Pancreas (tissue), 10 donors: ENCODE results near the gene PLEKHG2. TPM values are rescaled to one million over a fixed set of nuclear protein-coding genes. Genes with fewer than 3 reads are reported as not detected.

Source experiments
- ATAC-seq, 4 donors: fragments of 200-7000 bp; cut with Tn5 transposase; one replicate each; pipeline versions ENCODE4 v1.8.0 to v1.9.1; 2020; ENCODE audit warnings: mild to moderate bottlenecking in 4 of 4, moderate library complexity in 4 of 4
- DNase-seq, 6 donors: peaks; one replicate each; pipeline ENCODE4 v3.0.0-alpha.2; 2020
- FAIRE-seq: peaks from 2 replicates; lab custom pipeline; 2012; peaks lifted over from hg19 to GRCh38; lab: Jason Lieb, UNC
- H3K27ac ChIP-seq, 4 donors: fragments of 200-600 bp; sonication (generic); 1 replicate in 3 of 4; 2 replicates in 1 of 4; pipeline versions ENCODE4 v1.5.0 to v1.8.0; 2020
- H3K27me3 ChIP-seq, 4 donors: fragments of 200-600 bp; one replicate each; pipeline ENCODE4 v1.8.0; 2021
- H3K36me3 ChIP-seq, 3 donors: fragments of 200-600 bp; sonication (generic) in 1 of 3; one replicate each; pipeline versions ENCODE4 v1.5.0 to v1.8.0; 2020 to 2021
- H3K4me1 ChIP-seq, 3 donors: fragments of 200-600 bp; one replicate each; pipeline ENCODE4 v1.8.0; 2021
- H3K4me3 ChIP-seq, 4 donors: fragments of 200-600 bp; sonication (generic) in 2 of 4; one replicate each; pipeline versions ENCODE4 v1.5.0 to v1.8.0; 2020 to 2021
- H3K9me3 ChIP-seq, 4 donors: fragments of 200-600 bp; one replicate each; pipeline ENCODE4 v1.8.0; 2021
- WGBS, 2 donors: extraction: QIAGEN DNeasy Blood & Tissue Kit; methylation state at CpG; one replicate each; pipeline ENCODE4 v1.1.7; 2013; 5-methylcytosine and 5-hydroxymethylcytosine counted together
- intact Hi-C, 3 donors: fragments of 100-400 bp; cut with DNase I; formaldehyde crosslinking; loops; one replicate each; pipeline versions ENCODE4 v1.11.1 to v1.14.2; 2022
- polyA plus RNA-seq, 2 donors: library from polyadenylated mRNA; stranded (reverse); fragments of 200-250 nt; gene quantifications; one replicate each; pipeline ENCODE4 v1.2.3, GENCODE V29; 2013
- total RNA-seq, 6 donors: library from RNA; stranded (reverse); fragmentation: NEBNext Ultra II Directional in 4 of 6; extraction: Animal tissue kit (Norgen Biotek cat#: 25700) in 4 of 6; gene quantifications; one replicate each; pipeline versions ENCODE4 v1.2.1 to v1.2.4, GENCODE V29; 2021 to 2023
- TF ChIP-seq, protein P1 (sequence below), 4 donors: fragments of 200-600 bp; sonication (generic) in 3 of 4; IDR thresholded peaks; one replicate each; pipeline versions ENCODE4 v1.5.0 to v1.8.0; 2021; ENCODE audit warnings: antibody characterized with exemption in 4 of 4
- donor health status: healthy with polysubstance abuse.
- donor health status: DM: no; HTN: no; CAD: no; lungs with moderate emphysema.
- donor health status: DM: no; HTN: no; CAD: no.
- donor health status: control.
- donor health status: control.
- donor health status: Bipolar disorder and iron deficiency.
- donor health status: DM: yes; HTN: yes; CAD: no.
- donor health status: DM: no; HTN: no; CAD: no.
- donor health status: DM: no; HTN: no; CAD: no.
- donor health status: DM: yes; HTN: yes; CAD: no.

The PLEKHG2 gene
- total and polyA plus RNA-seq, 8 donors = 3.1 to 15.0 (median 7.8) TPM

DNA sequence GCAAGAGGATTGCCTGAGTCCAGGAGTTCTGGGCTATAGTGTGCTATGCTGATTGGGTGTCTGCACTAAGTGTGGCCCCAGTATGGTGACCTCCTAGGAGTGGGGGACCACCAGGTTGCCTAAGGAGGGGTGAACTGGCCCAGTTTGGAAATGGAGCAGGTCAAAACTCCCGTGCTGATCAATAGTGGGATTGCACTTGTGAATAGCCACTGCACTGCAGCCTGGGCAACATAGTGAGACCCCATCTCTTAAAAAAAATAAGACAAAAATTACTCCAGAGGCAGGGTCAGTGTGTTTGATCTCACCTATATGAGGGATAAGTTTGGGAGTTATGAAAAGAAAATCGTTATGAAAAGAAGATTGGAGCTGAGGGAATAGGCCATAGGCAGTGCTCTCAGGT lies 43.3 kb upstream of the PLEKHG2 start:
- H3K36me3 ChIP-seq = peaks cover 0 to 14% (median 6%) of the 10 kb centered on the region in 3 donors
- FAIRE-seq = no peak
- WGBS, 2 donors = 74% methylated on average over 2 of the region's 2 CpGs

DNA sequence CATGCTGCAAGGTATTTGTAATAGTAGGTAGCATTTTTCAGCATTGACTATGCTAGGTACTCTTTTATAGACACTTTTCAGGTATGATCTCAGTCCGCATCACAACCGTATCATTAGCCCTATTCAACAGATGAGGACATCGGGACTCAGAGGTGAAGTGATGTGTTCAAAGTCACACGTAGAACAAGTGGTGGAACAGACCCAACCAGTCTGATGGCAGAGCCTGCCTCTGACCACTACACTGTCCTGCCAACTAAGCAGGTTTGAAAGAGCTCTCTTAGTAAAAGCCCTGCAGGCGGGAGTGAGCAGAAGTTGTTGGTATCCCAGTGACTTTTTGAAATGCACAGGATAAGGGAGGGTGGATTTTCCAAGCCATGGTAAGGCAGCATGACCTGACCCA lies 41.7 kb upstream of the PLEKHG2 start:
- H3K36me3 ChIP-seq = peaks cover under 1 to 16% (median 6%) of the 10 kb centered on the region in 3 donors

More for the DNA sequence above, 43.3 kb upstream of the PLEKHG2 start:
- Histone ChIP-seq H3K9me3 (no peaks in the 10 kb centered on the region), H3K27ac (no peak overlapping the region), H3K4me1 (peaks cover 0 to 5% (median 0%) of the 10 kb centered on the region in 3 donors), H3K27me3 (no peaks in the 10 kb centered on the region), H3K4me3 (no peak overlapping the region)
- DNase-seq (no peak), ATAC-seq (no peak)
- intact Hi-C loops = no loop called here
- TF ChIP-seq, protein P1, sequence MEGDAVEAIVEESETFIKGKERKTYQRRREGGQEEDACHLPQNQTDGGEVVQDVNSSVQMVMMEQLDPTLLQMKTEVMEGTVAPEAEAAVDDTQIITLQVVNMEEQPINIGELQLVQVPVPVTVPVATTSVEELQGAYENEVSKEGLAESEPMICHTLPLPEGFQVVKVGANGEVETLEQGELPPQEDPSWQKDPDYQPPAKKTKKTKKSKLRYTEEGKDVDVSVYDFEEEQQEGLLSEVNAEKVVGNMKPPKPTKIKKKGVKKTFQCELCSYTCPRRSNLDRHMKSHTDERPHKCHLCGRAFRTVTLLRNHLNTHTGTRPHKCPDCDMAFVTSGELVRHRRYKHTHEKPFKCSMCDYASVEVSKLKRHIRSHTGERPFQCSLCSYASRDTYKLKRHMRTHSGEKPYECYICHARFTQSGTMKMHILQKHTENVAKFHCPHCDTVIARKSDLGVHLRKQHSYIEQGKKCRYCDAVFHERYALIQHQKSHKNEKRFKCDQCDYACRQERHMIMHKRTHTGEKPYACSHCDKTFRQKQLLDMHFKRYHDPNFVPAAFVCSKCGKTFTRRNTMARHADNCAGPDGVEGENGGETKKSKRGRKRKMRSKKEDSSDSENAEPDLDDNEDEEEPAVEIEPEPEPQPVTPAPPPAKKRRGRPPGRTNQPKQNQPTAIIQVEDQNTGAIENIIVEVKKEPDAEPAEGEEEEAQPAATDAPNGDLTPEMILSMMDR (IDR thresholded peaks at IDR 0.05) = no peak

DNA sequence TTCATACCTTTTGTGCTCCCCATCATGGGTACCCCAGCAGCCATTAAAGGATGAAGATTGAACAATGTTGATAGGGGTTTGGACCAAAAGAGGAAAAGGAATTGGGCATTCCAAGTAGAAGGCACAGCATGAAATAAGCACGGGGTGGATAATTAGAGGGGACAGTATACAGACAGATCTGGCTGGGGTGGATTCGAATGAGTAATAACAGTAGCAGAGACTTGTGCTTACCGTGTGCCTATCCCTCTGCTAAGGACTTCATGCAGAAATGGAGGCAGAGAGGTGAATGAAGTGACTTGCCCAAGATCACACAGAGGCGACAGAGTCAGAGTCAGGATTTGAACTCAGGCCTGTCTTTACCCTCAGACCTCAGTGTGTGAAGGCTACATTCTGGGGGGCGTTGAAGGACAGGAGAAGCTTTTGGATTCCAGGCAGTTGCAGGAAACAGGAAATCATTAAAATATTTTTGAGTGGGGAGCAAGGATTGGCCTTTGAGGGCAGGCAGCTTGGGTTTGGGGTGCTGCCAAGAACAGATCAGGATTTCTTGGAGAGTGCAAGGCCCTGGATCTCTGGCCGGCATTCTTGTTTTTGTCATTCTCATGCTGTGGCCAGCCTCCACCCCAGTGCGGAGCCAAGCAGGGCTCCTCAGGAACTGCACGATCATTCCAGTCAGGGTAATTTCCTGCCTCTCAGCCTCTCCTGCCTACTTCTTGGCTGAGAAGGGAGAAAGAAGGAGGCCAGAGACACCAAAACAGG lies 40.2 kb upstream of the PLEKHG2 start:
- peak in 3 of 6 donors; percentile 50 to 57 (median 54) for DNase-seq
- ATAC-seq = peak; percentile 60 to 80 (median 75)
- 69 to 70% methylated on average over 8 of the region's 8 CpGs for WGBS, 2 donors
- Histone ChIP-seq H3K36me3 (peaks cover 7 to 31% (median 7%) of the 10 kb centered on the region in 3 donors), H3K27me3 (no peaks in the 10 kb centered on the region), H3K27ac (peak overlapping the region; percentile 39 to 77 (median 53)), H3K4me3 (no peak overlapping the region), H3K4me1 (peaks cover 0 to 5% (median 0%) of the 10 kb centered on the region in 3 donors), H3K9me3 (no peaks in the 10 kb centered on the region)
- intact Hi-C loops = no loop called here
- no peak for FAIRE-seq
- TF ChIP-seq, protein P1 (IDR thresholded peaks at IDR 0.05) = no peak

More for the DNA sequence above, 41.7 kb upstream of the PLEKHG2 start:
- ATAC-seq (no peak), DNase-seq (no peak), FAIRE-seq (no peak)
- intact Hi-C loops = no loop called here
- WGBS, 2 donors = 89 to 92% methylated on average over 5 of the region's 5 CpGs
- TF ChIP-seq, protein P1 (IDR thresholded peaks at IDR 0.05) = no peak
- no peaks in the 10 kb centered on the region for H3K27me3 ChIP-seq
- H3K4me3 ChIP-seq = no peak overlapping the region
- H3K9me3 ChIP-seq = no peaks in the 10 kb centered on the region
- H3K27ac ChIP-seq = no peak overlapping the region
- H3K4me1 ChIP-seq = peaks cover 0 to 5% (median 0%) of the 10 kb centered on the region in 3 donors

DNA sequence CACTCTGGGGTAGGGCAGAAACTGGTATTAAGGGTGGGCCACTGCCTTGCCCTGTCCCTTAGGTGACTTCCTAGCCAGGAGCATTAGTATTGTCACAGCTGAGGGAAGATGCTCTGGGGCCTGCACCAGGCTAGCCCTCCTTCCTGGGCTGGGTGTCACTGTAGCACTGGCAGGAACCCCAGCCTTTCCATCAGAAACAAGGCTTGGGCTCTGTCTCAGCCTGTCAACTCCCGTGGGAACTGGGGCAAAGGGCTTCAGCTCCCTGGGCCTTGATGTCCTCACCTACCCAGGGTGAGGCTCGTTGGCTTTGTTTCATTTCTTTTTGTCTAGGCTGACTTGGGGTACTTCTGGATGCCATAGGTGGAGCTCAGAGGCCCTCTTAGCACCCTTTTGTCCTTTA lies 39.5 kb upstream of the PLEKHG2 start:
- TF ChIP-seq, protein P1 (IDR thresholded peaks at IDR 0.05) = no peak
- no peak overlapping the region for H3K4me3 ChIP-seq
- DNase-seq = no peak
- peaks cover 0 to 5% (median 0%) of the 10 kb centered on the region in 3 donors for H3K4me1 ChIP-seq
- H3K36me3 ChIP-seq = peaks cover 8 to 38% (median 14%) of the 10 kb centered on the region in 3 donors
- ATAC-seq = peak in 2 of 4 donors; percentile 8 to 9
- peak overlapping the region; percentile 39 to 77 (median 53) for H3K27ac ChIP-seq
- H3K27me3 ChIP-seq = no peaks in the 10 kb centered on the region
- H3K9me3 ChIP-seq = no peaks in the 10 kb centered on the region
- FAIRE-seq = no peak
- intact Hi-C loops = no loop called here
- 69 to 77% methylated on average over 2 of the region's 2 CpGs for WGBS, 2 donors

DNA sequence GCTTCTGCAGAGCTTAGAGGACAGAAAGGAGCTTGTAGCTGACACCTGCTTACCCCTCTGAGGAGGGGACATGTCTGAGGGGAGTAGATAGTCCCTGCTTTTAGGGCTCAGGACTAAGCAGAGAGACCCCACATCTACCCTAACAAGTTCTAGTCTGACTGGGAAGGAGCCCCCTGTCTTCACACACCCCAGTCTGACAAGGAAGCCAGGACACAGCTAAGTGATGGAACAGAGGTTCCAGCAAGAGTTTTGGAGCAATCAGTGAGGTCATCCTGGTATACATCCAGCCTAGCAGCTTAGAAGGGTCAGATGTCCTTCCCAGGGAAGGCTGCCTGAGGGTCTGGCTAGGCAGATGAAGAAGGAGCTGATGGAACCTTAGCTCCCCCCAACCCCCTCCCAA lies 36.5 kb upstream of the PLEKHG2 start:
- intact Hi-C loops = no loop called here
- TF ChIP-seq, protein P1 (IDR thresholded peaks at IDR 0.05) = no peak

More for the DNA sequence above, 36.5 kb upstream of the PLEKHG2 start:
- Histone ChIP-seq H3K27ac (no peak overlapping the region), H3K27me3 (no peaks in the 10 kb centered on the region), H3K4me3 (no peak overlapping the region), H3K4me1 (peaks cover 0 to 5% (median 0%) of the 10 kb centered on the region in 3 donors), H3K9me3 (no peaks in the 10 kb centered on the region), H3K36me3 (peaks cover 15 to 52% (median 23%) of the 10 kb centered on the region in 3 donors)
- FAIRE-seq = no peak
- no peak for DNase-seq
- ATAC-seq = no peak
